Neural cell (in vitro differentiated cells): ENCODE results near the gene LGI4. TPM values are rescaled to one million over a fixed set of nuclear protein-coding genes. Genes with fewer than 3 reads are reported as not detected.

Experiments used
- H2AFZ ChIP-seq: fragments of 200-600, 300-800 bp; sonication (generic), shearing (Covaris generic); 2 replicates; pipeline ENCODE4 v1.6.0; 2014; ENCODE audit warnings: low read depth, mild to moderate bottlenecking, antibody characterized with exemption, low read length, moderate library complexity
- H3F3A ChIP-seq: fragments of 200-600 bp; shearing (Covaris generic); 2 replicates; pipeline ENCODE4 v1.6.1; 2016; ENCODE audit warnings: mild to moderate bottlenecking, moderate library complexity, mixed read lengths, antibody characterized with exemption, low read length; ENCODE audit not compliant: insufficient read depth, poor library complexity, severe bottlenecking
- H3K27ac ChIP-seq: fragments of 200-600, 300-800 bp; sonication (generic), shearing (Covaris generic); 2 replicates; pipeline ENCODE4 v1.5.1; 2014; ENCODE audit warnings: mild to moderate bottlenecking, low read length, moderate library complexity
- H3K27me3 ChIP-seq: fragments of 300-800, 200-600 bp; sonication (generic), shearing (Covaris generic); 2 replicates; pipeline ENCODE4 v1.6.0; 2014; ENCODE audit warnings: mild to moderate bottlenecking, low read depth, low read length, moderate library complexity; ENCODE audit not compliant: insufficient read depth
- H3K36me3 ChIP-seq: fragments of 300-800, 200-600 bp; sonication (generic), shearing (Covaris generic); 2 replicates; pipeline ENCODE4 v1.5.1; 2014; ENCODE audit warnings: mild to moderate bottlenecking, antibody characterized with exemption, low read length, moderate library complexity; ENCODE audit not compliant: insufficient read depth
- H3K4me2 ChIP-seq: fragments of 300-800, 200-600 bp; sonication (generic), shearing (Covaris generic); 2 replicates; pipeline ENCODE4 v1.6.0; 2014; ENCODE audit warnings: mild to moderate bottlenecking, low read length
- H3K4me3 ChIP-seq: fragments of 300-800, 200-600 bp; sonication (generic), shearing (Covaris generic); 2 replicates; pipeline ENCODE4 v1.5.1; 2014; ENCODE audit warnings: mild to moderate bottlenecking, low read length, moderate library complexity
- H3K79me2 ChIP-seq: fragments of 200-600 bp; shearing (Covaris generic); replicated peaks from 2 replicates; pipeline ENCODE4 v1.6.0; 2014; ENCODE audit warnings: mild to moderate bottlenecking, low read length, moderate library complexity; ENCODE audit not compliant: insufficient read depth
- H3K9ac ChIP-seq: fragments of 300-800, 200-600 bp; sonication (generic), shearing (Covaris generic); 2 replicates; pipeline ENCODE4 v1.6.1; 2016; ENCODE audit warnings: mild to moderate bottlenecking, low read length, mixed read lengths
- H3K9me2 ChIP-seq: fragments of 200-600 bp; shearing (Covaris generic); 2 replicates; pipeline ENCODE4 v1.6.1; 2016; ENCODE audit warnings: mild to moderate bottlenecking, low read length, mixed read lengths; ENCODE audit not compliant: insufficient read depth
- H3K9me3 ChIP-seq: fragments of 200-600, 300-800 bp; sonication (generic), shearing (Covaris generic); 2 replicates; pipeline ENCODE4 v1.6.1; 2016; ENCODE audit warnings: mild to moderate bottlenecking, mixed run types, low read length, moderate library complexity, mixed read lengths
- H4K20me1 ChIP-seq: fragments of 200-600 bp; shearing (Covaris generic); 2 replicates; pipeline ENCODE4 v1.6.1; 2016; ENCODE audit warnings: mild to moderate bottlenecking, mixed run types; ENCODE audit not compliant: insufficient read depth
- EP300 ChIP-seq: fragments of 450-650 bp; conservative IDR thresholded peaks from 2 replicates; pipeline ENCODE4 v1.6.1; 2014; ENCODE audit warnings: antibody characterized with exemption, mild to moderate bottlenecking, moderate library complexity; ENCODE audit not compliant: poor library complexity, severe bottlenecking
- EZH2 ChIP-seq: fragments of 200-600, 300-800 bp; shearing (Covaris generic), sonication (generic); IDR thresholded peaks from 2 replicates; pipeline ENCODE4 v1.6.1; 2014; ENCODE audit warnings: antibody characterized with exemption, low read length, borderline replicate concordance, mild to moderate bottlenecking; ENCODE audit not compliant: insufficient read depth, poor library complexity, severe bottlenecking
- MXI1 ChIP-seq: fragments of 450-650 bp; conservative IDR thresholded peaks from 2 replicates; pipeline ENCODE4 v1.6.1; 2014; ENCODE audit warnings: antibody characterized with exemption, mild to moderate bottlenecking; ENCODE audit not compliant: poor library complexity, severe bottlenecking
- POLR2AphosphoS5 ChIP-seq: IDR thresholded peaks from 2 replicates; pipeline ENCODE4 v1.6.1; 2012
- RAD21 ChIP-seq: fragments of 450-650 bp; conservative IDR thresholded peaks from 2 replicates; pipeline ENCODE4 v1.6.1; 2014; ENCODE audit warnings: antibody characterized with exemption, mild to moderate bottlenecking, moderate library complexity
- SMC3 ChIP-seq: fragments of 450-650 bp; conservative IDR thresholded peaks from 2 replicates; pipeline ENCODE4 v1.6.1; 2014; ENCODE audit warnings: antibody characterized with exemption, mild to moderate bottlenecking, moderate library complexity; ENCODE audit not compliant: poor library complexity
- TAF1 ChIP-seq: IDR thresholded peaks from 2 replicates; pipeline ENCODE4 v1.6.1; 2012; ENCODE audit warnings: low read depth
- polyA plus RNA-seq: library from polyadenylated mRNA; depleted of rRNA; stranded (reverse); fragments of >200 nt; gene quantifications from 2 replicates; pipeline ENCODE4 v1.2.3, GENCODE V29; 2014
- TF ChIP-seq, protein P1 (sequence below): fragments of 450-650 bp; IDR thresholded peaks from 2 replicates; pipeline ENCODE4 v1.5.1; 2014; ENCODE audit warnings: antibody characterized with exemption, mild to moderate bottlenecking, moderate library complexity; ENCODE audit not compliant: poor library complexity, severe bottlenecking
- TF ChIP-seq, protein P2 (sequence below): IDR thresholded peaks from 2 replicates; pipeline ENCODE4 v1.6.1; 2012; ENCODE audit warnings: borderline replicate concordance

Gene LGI4
- polyA plus RNA-seq, 1 donor from 2014 or later: 0.63 TPM

DNA sequence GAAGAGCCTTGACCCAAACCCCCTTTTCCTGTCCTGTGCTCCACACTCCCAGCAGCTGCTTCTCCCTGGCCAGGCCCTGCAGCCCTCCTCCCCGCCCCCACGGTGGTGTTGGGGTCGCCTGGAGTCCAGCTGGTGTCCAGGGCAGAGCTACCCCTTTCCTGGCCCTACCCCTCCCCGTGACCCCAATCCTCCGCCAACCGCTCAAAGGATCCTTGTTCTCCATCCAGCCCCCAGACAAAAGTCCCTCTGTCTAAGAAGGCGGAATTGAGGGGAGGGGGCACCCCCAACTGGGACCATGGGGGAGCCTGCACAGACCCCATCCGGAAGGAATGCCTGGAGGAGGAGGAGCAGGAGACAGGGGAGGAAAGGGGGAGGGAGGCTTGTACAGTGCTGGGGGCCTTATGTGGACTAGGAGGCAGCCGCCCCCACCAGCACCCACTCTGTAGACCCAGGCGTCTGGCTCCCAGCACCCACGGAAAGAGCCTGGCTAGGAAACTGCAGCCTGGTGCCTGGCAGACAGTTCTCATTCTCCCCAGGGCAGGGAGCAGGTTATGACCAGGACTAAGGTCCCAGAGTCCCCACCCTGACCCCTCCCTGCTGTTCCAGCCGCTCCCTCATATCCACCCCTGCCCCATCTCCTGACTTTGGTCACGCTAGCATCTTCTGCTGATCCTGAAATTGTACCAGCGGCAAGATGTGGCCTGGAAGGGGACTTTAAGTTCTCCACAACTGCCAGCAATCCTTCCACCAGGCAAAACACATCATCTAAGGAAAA lies 19.5 kb downstream of the LGI4 start, which contains the start of gene FXYD3:
Gene FXYD3, plus strand, starts transcription at position 647 of the 775 bp plus-strand sequence. CDS start 3,554 bp downstream, outside the sequence.
- TF ChIP-seq RAD21 (no peak), EP300 (no peak), EZH2 (no peak), MXI1 (no peak), SMC3 (no peak), POLR2AphosphoS5 (no peak), TAF1 (no peak)
- TF ChIP-seq, protein P1, sequence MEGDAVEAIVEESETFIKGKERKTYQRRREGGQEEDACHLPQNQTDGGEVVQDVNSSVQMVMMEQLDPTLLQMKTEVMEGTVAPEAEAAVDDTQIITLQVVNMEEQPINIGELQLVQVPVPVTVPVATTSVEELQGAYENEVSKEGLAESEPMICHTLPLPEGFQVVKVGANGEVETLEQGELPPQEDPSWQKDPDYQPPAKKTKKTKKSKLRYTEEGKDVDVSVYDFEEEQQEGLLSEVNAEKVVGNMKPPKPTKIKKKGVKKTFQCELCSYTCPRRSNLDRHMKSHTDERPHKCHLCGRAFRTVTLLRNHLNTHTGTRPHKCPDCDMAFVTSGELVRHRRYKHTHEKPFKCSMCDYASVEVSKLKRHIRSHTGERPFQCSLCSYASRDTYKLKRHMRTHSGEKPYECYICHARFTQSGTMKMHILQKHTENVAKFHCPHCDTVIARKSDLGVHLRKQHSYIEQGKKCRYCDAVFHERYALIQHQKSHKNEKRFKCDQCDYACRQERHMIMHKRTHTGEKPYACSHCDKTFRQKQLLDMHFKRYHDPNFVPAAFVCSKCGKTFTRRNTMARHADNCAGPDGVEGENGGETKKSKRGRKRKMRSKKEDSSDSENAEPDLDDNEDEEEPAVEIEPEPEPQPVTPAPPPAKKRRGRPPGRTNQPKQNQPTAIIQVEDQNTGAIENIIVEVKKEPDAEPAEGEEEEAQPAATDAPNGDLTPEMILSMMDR: no peak
- TF ChIP-seq, protein P2, sequence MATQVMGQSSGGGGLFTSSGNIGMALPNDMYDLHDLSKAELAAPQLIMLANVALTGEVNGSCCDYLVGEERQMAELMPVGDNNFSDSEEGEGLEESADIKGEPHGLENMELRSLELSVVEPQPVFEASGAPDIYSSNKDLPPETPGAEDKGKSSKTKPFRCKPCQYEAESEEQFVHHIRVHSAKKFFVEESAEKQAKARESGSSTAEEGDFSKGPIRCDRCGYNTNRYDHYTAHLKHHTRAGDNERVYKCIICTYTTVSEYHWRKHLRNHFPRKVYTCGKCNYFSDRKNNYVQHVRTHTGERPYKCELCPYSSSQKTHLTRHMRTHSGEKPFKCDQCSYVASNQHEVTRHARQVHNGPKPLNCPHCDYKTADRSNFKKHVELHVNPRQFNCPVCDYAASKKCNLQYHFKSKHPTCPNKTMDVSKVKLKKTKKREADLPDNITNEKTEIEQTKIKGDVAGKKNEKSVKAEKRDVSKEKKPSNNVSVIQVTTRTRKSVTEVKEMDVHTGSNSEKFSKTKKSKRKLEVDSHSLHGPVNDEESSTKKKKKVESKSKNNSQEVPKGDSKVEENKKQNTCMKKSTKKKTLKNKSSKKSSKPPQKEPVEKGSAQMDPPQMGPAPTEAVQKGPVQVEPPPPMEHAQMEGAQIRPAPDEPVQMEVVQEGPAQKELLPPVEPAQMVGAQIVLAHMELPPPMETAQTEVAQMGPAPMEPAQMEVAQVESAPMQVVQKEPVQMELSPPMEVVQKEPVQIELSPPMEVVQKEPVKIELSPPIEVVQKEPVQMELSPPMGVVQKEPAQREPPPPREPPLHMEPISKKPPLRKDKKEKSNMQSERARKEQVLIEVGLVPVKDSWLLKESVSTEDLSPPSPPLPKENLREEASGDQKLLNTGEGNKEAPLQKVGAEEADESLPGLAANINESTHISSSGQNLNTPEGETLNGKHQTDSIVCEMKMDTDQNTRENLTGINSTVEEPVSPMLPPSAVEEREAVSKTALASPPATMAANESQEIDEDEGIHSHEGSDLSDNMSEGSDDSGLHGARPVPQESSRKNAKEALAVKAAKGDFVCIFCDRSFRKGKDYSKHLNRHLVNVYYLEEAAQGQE: no peak
- no peaks in the 10 kb centered on the region for H3K36me3 ChIP-seq
- H3K9ac ChIP-seq: no peak within 1 kb of the TSS
- no peaks in the 10 kb centered on the region for H3K9me2 ChIP-seq
- H3F3A ChIP-seq: no peaks in the 10 kb centered on the region
- no peaks in the 10 kb centered on the region for H3K27me3 ChIP-seq
- H3K9me3 ChIP-seq: no peaks in the 10 kb centered on the region
- no peaks in the 10 kb centered on the region for H4K20me1 ChIP-seq
- H3K4me3 ChIP-seq: no peak within 1 kb of the TSS
- no peak within 1 kb of the TSS for H3K27ac ChIP-seq
- H3K79me2 ChIP-seq: no peaks in the 10 kb centered on the region
- no peak within 1 kb of the TSS for H3K4me2 ChIP-seq
- H2AFZ ChIP-seq: no peak within 1 kb of the TSS

DNA sequence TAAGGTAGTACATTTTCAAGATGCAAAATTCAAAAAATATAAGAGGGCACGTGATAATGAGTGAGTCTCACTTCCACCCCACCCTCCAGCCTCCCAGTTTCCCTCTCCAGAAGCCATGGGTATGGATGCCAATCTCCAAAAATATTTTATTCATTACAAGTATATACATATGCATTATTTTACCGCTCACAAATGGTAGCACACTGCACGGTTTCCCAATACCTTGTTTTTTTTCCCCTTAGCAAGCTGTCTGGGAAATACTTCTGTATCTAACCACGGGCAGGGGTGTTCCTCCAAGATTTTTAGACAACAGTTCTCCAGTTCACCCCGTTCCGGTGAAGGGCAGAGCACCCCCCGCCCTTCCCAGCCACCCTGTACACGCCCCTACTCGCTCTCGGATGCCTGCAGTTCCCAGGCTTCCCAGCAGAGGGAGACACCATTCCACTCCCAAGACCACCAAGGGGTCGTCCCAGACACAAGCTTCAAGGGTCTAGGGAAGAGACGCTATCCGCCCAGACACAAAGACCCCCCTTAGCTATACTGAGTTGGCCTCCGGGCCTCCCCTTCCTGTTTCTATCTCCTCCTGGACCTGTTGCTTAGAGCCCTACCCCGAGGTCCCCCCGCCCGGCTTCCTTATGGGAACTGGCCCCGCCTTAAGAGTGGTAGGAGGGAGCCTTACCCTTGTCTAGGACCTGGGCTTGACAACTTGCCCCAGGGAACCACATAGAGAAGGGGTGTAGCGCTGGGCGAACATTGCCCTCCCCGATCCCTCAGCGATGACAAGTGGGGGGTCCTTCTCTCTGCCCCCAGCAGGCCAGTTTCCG lies 20.3 kb downstream of the LGI4 start:
- Histone ChIP-seq H2AFZ (peak overlapping the region; percentile 28), H3K36me3 (no peaks in the 10 kb centered on the region), H3K4me3 (no peak overlapping the region), H3K9me2 (no peaks in the 10 kb centered on the region), H3K9ac (no peak overlapping the region), H3K27ac (no peak overlapping the region), H3K27me3 (no peaks in the 10 kb centered on the region), H3F3A (no peaks in the 10 kb centered on the region), H3K79me2 (no peaks in the 10 kb centered on the region), H3K9me3 (no peaks in the 10 kb centered on the region), H4K20me1 (no peaks in the 10 kb centered on the region), H3K4me2 (no peak overlapping the region)
- TF ChIP-seq SMC3: peak; percentile 60
- peak; percentile 66 for TF ChIP-seq RAD21
- no peak for TF ChIP-seq TAF1
- TF ChIP-seq, protein P1: peak; percentile 74
